ENCODE results near the gene GLG1.

GLG1 gene

DNA sequence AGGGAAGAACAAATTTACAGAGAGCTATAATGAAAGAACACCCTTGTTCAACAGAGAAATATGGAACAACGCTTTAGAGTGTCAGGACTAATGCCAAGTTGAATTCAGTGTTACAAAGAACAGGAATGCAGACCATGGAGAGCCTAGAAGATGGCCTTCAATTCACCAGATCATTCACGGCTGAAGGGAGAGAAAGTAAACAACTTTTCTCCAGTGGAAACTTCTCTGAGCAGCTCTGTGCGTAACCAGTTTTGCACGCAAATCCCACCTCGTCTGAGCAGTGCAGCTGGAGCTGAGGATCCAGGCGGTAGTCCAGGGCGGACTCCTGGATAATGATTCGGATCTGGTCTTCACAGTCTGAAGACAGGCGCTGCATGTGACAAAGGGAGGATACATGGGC is 145.1 kb downstream of the GLG1 start:
- no peak for DNase-seq (ENCODE audit: extremely low read depth, low read depth)
- TF ChIP-seq, protein P1, sequence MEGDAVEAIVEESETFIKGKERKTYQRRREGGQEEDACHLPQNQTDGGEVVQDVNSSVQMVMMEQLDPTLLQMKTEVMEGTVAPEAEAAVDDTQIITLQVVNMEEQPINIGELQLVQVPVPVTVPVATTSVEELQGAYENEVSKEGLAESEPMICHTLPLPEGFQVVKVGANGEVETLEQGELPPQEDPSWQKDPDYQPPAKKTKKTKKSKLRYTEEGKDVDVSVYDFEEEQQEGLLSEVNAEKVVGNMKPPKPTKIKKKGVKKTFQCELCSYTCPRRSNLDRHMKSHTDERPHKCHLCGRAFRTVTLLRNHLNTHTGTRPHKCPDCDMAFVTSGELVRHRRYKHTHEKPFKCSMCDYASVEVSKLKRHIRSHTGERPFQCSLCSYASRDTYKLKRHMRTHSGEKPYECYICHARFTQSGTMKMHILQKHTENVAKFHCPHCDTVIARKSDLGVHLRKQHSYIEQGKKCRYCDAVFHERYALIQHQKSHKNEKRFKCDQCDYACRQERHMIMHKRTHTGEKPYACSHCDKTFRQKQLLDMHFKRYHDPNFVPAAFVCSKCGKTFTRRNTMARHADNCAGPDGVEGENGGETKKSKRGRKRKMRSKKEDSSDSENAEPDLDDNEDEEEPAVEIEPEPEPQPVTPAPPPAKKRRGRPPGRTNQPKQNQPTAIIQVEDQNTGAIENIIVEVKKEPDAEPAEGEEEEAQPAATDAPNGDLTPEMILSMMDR (IDR thresholded peaks at IDR 0.05; ENCODE audit: low read depth, low read length) = no peak

DNA sequence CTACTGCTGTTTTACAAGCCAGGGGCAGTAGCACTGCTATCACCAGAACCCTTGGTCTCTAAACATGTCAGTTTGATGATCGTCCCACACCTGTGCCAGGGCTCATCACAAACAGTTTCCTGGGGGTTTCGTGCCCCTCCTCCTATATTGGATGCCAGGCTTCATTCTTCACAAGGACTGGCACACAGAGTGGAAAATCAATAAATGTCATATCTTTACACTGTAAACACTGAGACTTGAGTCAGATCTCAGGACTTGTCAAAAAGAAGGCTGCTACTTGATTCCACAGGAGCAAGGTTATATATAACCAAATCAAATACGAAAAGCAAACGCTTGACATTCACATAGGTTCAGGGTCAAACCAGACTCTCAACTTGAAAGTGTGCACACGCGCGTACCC is 146.4 kb downstream of the GLG1 start:
- TF ChIP-seq, protein P1 (IDR thresholded peaks at IDR 0.05; ENCODE audit: low read depth, low read length) = no peak
- DNase-seq (ENCODE audit: extremely low read depth, low read depth) = no peak

DNA sequence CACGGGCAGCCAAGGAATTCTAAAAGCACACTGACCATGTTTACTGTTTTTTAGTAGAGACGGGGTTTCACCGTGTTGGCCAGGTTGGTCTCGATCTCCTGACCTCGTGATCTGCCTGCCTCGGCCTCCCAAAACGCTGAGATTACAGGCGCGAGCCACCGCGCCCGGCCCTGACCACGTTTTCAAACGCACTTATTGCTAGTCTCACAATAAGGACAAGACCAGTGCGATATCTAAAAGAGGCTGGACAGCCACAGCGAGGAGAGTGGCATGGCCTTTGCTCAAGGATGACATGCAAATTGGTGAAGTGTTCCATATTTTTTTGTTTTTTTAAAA is 150.7 kb downstream of the GLG1 start:
- no peak for DNase-seq (ENCODE audit: extremely low read depth, low read depth)
- TF ChIP-seq, protein P1 (IDR thresholded peaks at IDR 0.05; ENCODE audit: low read depth, low read length) = no peak

DNA sequence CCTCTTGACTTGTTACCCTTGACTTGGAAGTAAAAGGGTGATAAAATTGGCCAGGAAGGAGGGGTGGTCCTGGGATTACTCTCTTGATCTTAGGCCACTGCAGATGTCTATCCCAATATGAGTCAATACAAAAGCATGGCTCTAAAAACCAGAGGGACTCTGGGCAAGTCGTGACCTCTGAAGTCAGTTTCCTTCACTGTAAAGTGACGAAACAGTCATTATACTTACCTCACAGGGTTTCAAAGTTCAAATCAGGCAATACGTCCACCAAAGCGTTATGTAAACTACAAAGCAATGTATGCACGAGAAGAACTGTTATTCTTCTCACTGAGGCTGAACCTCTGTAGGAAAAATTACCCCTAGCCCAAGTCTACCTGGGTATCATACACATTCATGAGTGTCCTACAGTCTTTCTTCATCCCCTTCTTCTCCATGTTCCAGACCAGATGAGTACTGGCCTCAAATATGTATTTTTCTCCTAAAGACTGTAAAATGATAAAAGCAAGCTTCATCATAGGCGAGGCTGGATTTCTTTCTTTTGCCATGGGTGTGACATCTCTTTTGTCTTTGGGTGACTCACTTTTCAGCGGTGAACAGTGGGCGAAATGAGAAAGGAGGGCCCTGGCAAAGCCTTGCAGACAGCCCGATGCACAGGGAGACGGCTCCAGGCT is 151.2 kb downstream of the GLG1 start:
- no peak for DNase-seq (ENCODE audit: extremely low read depth, low read depth)
- TF ChIP-seq, protein P1 (IDR thresholded peaks at IDR 0.05; ENCODE audit: low read depth, low read length) = no peak

DNA sequence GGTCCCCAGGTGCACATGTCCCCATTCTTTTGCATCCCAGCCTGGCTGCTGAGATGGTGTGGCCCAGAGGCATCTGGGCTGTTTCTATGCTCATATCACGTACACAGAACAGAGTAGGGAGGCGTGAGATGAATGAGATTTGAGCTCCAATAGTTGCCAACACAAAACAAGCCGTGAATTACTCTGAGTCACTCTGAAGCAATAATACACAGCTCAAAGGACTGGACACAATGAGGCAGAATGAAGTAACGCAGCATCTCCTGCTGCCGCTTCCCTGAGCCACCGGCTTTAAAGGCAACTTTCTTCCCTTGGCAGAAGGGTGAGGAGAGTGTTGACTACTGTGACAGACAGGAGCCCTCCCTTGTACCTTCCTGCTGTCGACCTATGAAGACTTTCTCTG is 151.7 kb downstream of the GLG1 start:
- DNase-seq (ENCODE audit: extremely low read depth, low read depth) = no peak
- TF ChIP-seq, protein P1 (IDR thresholded peaks at IDR 0.05; ENCODE audit: low read depth, low read length) = no peak

DNA sequence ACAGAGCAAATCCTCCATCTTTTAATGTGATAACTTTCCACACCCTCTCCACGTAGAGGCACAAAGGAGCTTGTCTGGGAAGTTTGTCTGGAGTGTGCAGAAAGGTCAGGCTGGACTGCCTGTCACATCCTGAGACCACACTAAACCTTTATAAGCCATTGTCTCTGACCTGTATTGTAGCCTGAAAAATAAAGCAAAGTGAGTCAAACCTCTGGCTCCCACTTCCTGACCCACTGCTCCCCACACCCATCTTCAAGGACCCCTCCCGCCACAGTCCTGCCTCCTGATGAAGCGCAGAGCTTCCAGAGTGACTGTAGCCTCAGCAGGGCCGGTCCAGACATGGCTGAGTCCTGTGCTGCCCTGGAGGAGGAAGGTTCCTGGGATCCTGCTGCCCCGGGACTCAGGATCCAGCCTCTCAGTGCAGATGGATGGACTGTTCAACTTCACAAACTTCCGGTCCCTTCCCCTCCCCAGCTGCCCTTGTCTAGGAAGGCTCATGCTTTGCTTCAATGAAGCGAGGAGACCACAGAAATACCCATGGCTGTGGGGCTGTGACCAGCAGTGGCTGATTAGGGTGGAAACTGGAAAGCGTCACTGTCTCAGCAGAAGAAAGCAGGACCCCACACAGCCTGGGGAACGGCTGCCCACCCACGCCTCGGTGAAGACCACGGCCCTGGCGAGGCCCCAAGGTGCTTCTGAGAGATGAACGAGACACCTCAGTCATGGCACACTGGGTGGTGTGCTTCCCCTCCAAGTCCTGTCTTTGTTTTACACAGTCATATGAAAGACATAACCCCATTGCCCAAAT is 154.8 kb downstream of the GLG1 start:
- no peak for DNase-seq (ENCODE audit: extremely low read depth, low read depth)
- TF ChIP-seq, protein P1 (IDR thresholded peaks at IDR 0.05; ENCODE audit: low read depth, low read length) = no peak

DNA sequence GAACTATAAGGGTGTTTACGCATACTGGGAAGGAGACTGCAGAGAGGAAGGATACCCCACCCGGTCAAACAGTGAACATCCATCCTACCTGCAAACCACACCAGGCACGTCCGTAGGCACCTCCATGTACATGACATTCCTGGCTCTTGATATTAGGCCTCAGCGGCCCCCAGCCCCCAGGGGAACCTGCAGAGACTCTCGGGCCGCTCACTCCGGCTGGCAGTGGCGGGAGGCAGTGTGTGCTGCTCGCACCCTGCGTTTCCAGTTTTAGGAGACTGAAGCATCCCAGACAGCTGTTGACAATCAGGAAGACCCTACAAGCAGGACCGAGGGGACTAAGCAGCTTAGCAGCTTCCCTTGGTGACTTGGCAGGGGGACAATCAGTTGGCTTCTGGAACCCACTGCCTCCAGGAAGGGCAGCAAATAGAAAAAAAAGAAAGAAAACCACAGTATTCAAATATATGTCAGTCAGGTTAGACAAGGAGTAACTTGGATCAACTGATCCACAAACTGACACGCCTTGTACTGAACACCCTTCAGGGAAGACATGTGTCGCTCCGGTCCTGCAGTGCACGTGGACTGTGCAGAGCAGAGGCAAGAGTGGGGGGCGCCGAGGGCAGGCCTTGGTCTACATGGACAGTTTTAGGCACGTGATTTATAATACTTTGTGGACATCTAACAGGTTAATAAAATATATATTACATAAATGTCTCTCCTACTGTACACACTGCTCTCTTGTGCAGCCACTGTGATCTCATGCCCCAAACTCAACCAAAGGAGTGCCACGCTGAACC is 155.8 kb downstream of the GLG1 start:
- TF ChIP-seq, protein P1 (IDR thresholded peaks at IDR 0.05; ENCODE audit: low read depth, low read length) = no peak
- no peak for DNase-seq (ENCODE audit: extremely low read depth, low read depth)
